Endometrial microvascular endothelial cells (primary cell): ENCODE results near the gene FAM50A. TPM values are rescaled to one million over a fixed set of nuclear protein-coding genes. Genes with fewer than 3 reads are reported as not detected.

Experiments
- in situ Hi-C: cut with HindIII; loops from 2 replicates; pipeline ENCODE4 v1.10.0; 2017; ENCODE audit warnings: low sequenced_read_pairs, low pct_unique_long_range_greater_than_20kb; ENCODE audit errors: inconsistent ontology term
- total RNA-seq: library from RNA; depleted of rRNA; stranded (reverse); fragments of >200 nt; gene quantifications from one replicate; pipeline ENCODE4 v1.2.3, GENCODE V29; 2015; ENCODE audit errors: inconsistent ontology term

Gene FAM50A
- total RNA-seq, 1 donor from 2014 or later: 34.3 TPM

- in situ Hi-C loops: no loop called here
Measured at GRCh38 chrX:154409222-154409871, 34.6 kb upstream of the FAM50A start, which contains the start of gene DNASE1L1. Gene DNASE1L1 (minus strand): TSS chrX:154409254. CDS start chrX:154405568, 3,686 bp downstream.

- in situ Hi-C loops: no loop called here
Measured at GRCh38 chrX:154411981-154412340, 32.0 kb upstream of the FAM50A start.

- in situ Hi-C loops: no loop called here
Measured at GRCh38 chrX:154412468-154412867, 31.5 kb upstream of the FAM50A start.

- in situ Hi-C loops: no loop called here
Measured at GRCh38 chrX:154413142-154413541, 30.8 kb upstream of the FAM50A start.

GRCh38 chrX:154417157-154417556 lies 26.8 kb upstream of the FAM50A start:
- in situ Hi-C loops: no loop called here

- in situ Hi-C loops: no loop called here
Measured at GRCh38 chrX:154419189-154419588, 24.8 kb upstream of the FAM50A start.

- in situ Hi-C loops: no loop called here
Measured at GRCh38 chrX:154419688-154420401, 24.1 kb upstream of the FAM50A start.

GRCh38 chrX:154420402-154420756 lies 23.6 kb upstream of the FAM50A start:
- in situ Hi-C loops: no loop called here

GRCh38 chrX:154426916-154427770 lies 16.8 kb upstream of the FAM50A start:
- in situ Hi-C loops: no loop called here

GRCh38 chrX:154428176-154429171 lies 15.5 kb upstream of the FAM50A start, which contains the start of gene ATP6AP1:
Gene ATP6AP1 (plus strand): TSS chrX:154428677. CDS start chrX:154428693, 16 bp downstream.
- in situ Hi-C loops: no loop called here

GRCh38 chrX:154429711-154430110 lies 14.2 kb upstream of the FAM50A start:
- in situ Hi-C loops: no loop called here

- in situ Hi-C loops: no loop called here
Measured at GRCh38 chrX:154430479-154430878, 13.5 kb upstream of the FAM50A start.

GRCh38 chrX:154430916-154431315 lies 13.0 kb upstream of the FAM50A start:
- in situ Hi-C loops: no loop called here

- in situ Hi-C loops: no loop called here
Measured at GRCh38 chrX:154431341-154431740, 12.6 kb upstream of the FAM50A start.

- in situ Hi-C loops: no loop called here
Measured at GRCh38 chrX:154432210-154432609, 11.7 kb upstream of the FAM50A start.

- in situ Hi-C loops: no loop called here
Measured at GRCh38 chrX:154433605-154434004, 10.3 kb upstream of the FAM50A start.

GRCh38 chrX:154434394-154435168 lies 9.4 kb upstream of the FAM50A start:
- in situ Hi-C loops: no loop called here
